HG02642 (cell line): ENCODE results near the gene HDAC3.
A peak's percentile ranks its signal among the peaks of the same experiment; 100 is the strongest.
"Not testable (repeated sequence)": the region's sequence is repeated elsewhere in the genome, so short reads cannot be mapped to it uniquely, and the experiment has no call there.

ENCODE experiments used
- ATAC-seq: cut with Tn5 transposase; IDR thresholded peaks from one replicate; pipeline ENCODE4 v1.9.1; 2021; ENCODE audit warnings: mild to moderate bottlenecking; ENCODE audit not compliant: unreplicated experiment, poor library complexity

HDAC3 gene

GRCh38 chr5:141637123-141637766 lies 596 bp upstream of the HDAC3 start:
- ATAC-seq, result peak; percentile 36

- no peak for ATAC-seq
Measured at GRCh38 chr5:141636106-141636412, 590 bp downstream of the HDAC3 start.

GRCh38 chr5:141635646-141636045 lies 1.0 kb downstream of the HDAC3 start:
- no peak for ATAC-seq

GRCh38 chr5:141634720-141635119 lies 1.9 kb downstream of the HDAC3 start:
- no peak for ATAC-seq

- peak; percentile 51 for ATAC-seq
Measured at GRCh38 chr5:141633871-141634561, 2.6 kb downstream of the HDAC3 start.

GRCh38 chr5:141632650-141633049 lies 4.0 kb downstream of the HDAC3 start:
- no peak for ATAC-seq

GRCh38 chr5:141630570-141631140 lies 6.0 kb downstream of the HDAC3 start:
- ATAC-seq, result no peak

GRCh38 chr5:141628175-141628788 lies 8.4 kb downstream of the HDAC3 start:
- ATAC-seq, result no peak

- no peak for ATAC-seq
Measured at GRCh38 chr5:141623611-141624010, 13.0 kb downstream of the HDAC3 start.

GRCh38 chr5:141623186-141623585 lies 13.5 kb downstream of the HDAC3 start:
- ATAC-seq, result peak; percentile 39

- ATAC-seq, result peak; percentile 85
Measured at GRCh38 chr5:141618804-141619554, 17.7 kb downstream of the HDAC3 start, which contains the start of gene DIAPH1. Gene DIAPH1 (minus strand): TSS chr5:141619000. CDS start chr5:141618914, 86 bp downstream.

- peak; percentile 35 for ATAC-seq
Measured at GRCh38 chr5:141618030-141618803, 18.4 kb downstream of the HDAC3 start.

GRCh38 chr5:141617682-141618029 lies 19.0 kb downstream of the HDAC3 start:
- ATAC-seq, result no peak

GRCh38 chr5:141617128-141617527 lies 19.5 kb downstream of the HDAC3 start:
- no peak for ATAC-seq

GRCh38 chr5:141615991-141616720 lies 20.5 kb downstream of the HDAC3 start:
- ATAC-seq, result no peak

- ATAC-seq, result no peak
Measured at GRCh38 chr5:141613344-141613743, 23.3 kb downstream of the HDAC3 start.

- ATAC-seq, result no peak
Measured at GRCh38 chr5:141611289-141611688, 25.4 kb downstream of the HDAC3 start.

- ATAC-seq, result not testable (repeated sequence)
Measured at GRCh38 chr5:141609921-141610320, 26.7 kb downstream of the HDAC3 start.

- ATAC-seq, result no peak
Measured at GRCh38 chr5:141609044-141609443, 27.6 kb downstream of the HDAC3 start.
